K562 (cell line): ENCODE measurements around the gene SLC6A9. TPM values are rescaled to one million over a fixed set of nuclear protein-coding genes. Genes with fewer than 3 reads are reported as not detected.
A peak's percentile ranks its signal among the peaks of the same experiment; 100 is the strongest.

ENCODE experiments used
- ATAC-seq: fragments of 200-7000 bp; cut with Tn5 transposase; 3 replicates; pipeline ENCODE4 v1.9.1; 2020; ENCODE audit warnings: moderate library complexity
- BruUV-seq: library from RNA; stranded (reverse); fragments of 400-500 nt; replicated peaks from 2 replicates; lab custom pipeline; 2021; lab: Mats Ljungman, UMichigan
- CTCF ChIA-PET: fragments of 300-600 bp; formaldehyde crosslinking; extraction: SDS; loops from one replicate; lab custom pipeline; 2021; ENCODE audit warnings: low intra/inter-chr PET ratio; lab: Yijun Ruan, JAX
- POLR2A ChIA-PET: fragments of 300-600, 350-650 bp; sonication (Branson Sonifier 250); formaldehyde crosslinking; extraction: SDS; loops from one replicate; lab custom pipeline; 2021; ENCODE audit warnings: antibody characterized with exemption, inconsistent platforms; lab: Yijun Ruan, JAX
- DNase-seq, 4 experiments: peaks; one replicate each; pipeline versions ENCODE4 v3.0.0 to v3.0.0-alpha.2; 2011 to 2018; ENCODE audit warnings: low spot score in 3 of 4, mixed read lengths in 3 of 4; ENCODE audit errors: extremely low read depth in 1 of 4
- FAIRE-seq: peaks from 2 replicates; lab custom pipeline; 2011; peaks lifted over from hg19 to GRCh38; lab: Jason Lieb, UNC
- H2AFZ ChIP-seq: 2 replicates; pipeline ENCODE4 v1.6.0; 2011; ENCODE audit warnings: low read depth, low read length, control low read depth, inconsistent platforms
- H3K27ac ChIP-seq: fragments of 200-600 bp; 3 replicates; pipeline ENCODE4 v1.8.0; 2011; ENCODE audit warnings: low read depth, mild to moderate bottlenecking, control low read depth, inconsistent platforms, low read length, moderate library complexity, mixed read lengths; ENCODE audit errors: extremely low read depth
- H3K27me3 ChIP-seq, 2 experiments: fragments of 300-600 bp in 1 of 2; 2 replicates in 1 of 2; 3 replicates in 1 of 2; pipeline versions ENCODE4 v1.6.0 to v1.8.0; 2011; ENCODE audit warnings: inconsistent platforms in 2 of 2, low read length in 2 of 2, mild to moderate bottlenecking in 1 of 2, mixed read lengths in 1 of 2, moderate library complexity in 1 of 2; ENCODE audit not compliant: control insufficient read depth in 2 of 2, insufficient read depth in 2 of 2
- H3K36me3 ChIP-seq: fragments of 300-600 bp; 3 replicates; pipeline ENCODE4 v1.8.0; 2011; ENCODE audit warnings: mild to moderate bottlenecking, low read length, inconsistent platforms; ENCODE audit not compliant: control insufficient read depth, insufficient read depth
- H3K4me1 ChIP-seq, 2 experiments: fragments of 200-600 bp in 1 of 2; replicated peaks in 1 of 2; 2 replicates in 1 of 2; 3 replicates in 1 of 2; pipeline versions ENCODE4 v1.5.1 to v1.8.0; 2011; ENCODE audit warnings: inconsistent platforms in 2 of 2, low read length in 2 of 2, mild to moderate bottlenecking in 1 of 2, mixed read lengths in 1 of 2, moderate library complexity in 1 of 2; ENCODE audit not compliant: control insufficient read depth in 2 of 2, insufficient read depth in 2 of 2
- H3K4me2 ChIP-seq: 2 replicates; pipeline ENCODE4 v1.6.1; 2011; ENCODE audit warnings: low read length, control low read depth, inconsistent platforms, mixed read lengths; ENCODE audit not compliant: insufficient read depth
- H3K4me3 ChIP-seq: fragments of 200-600 bp; sonication (generic), shearing (Covaris generic); 2 replicates; pipeline ENCODE4 v1.5.1; 2016; ENCODE audit warnings: control low read depth, inconsistent platforms
- H3K79me2 ChIP-seq: fragments of 200-600 bp; 3 replicates; pipeline ENCODE4 v1.8.0; 2011; ENCODE audit warnings: low read length, inconsistent platforms; ENCODE audit not compliant: control insufficient read depth, insufficient read depth
- H3K9ac ChIP-seq, 2 experiments: 2 replicates each; pipeline versions ENCODE4 v1.6.0 to v1.6.1; 2011; ENCODE audit warnings: low read depth in 2 of 2, low read length in 2 of 2, control low read depth in 1 of 2, inconsistent platforms in 1 of 2, mild to moderate bottlenecking in 1 of 2, mixed read lengths in 1 of 2; ENCODE audit not compliant: insufficient read depth in 1 of 2
- H3K9me1 ChIP-seq: one replicate; pipeline ENCODE4 v1.6.0; 2011; ENCODE audit warnings: inconsistent platforms, mild to moderate bottlenecking, low read length, moderate library complexity; ENCODE audit not compliant: control insufficient read depth, insufficient read depth
- H3K9me3 ChIP-seq: replicated peaks from 2 replicates; pipeline ENCODE4 v1.5.1; 2011; ENCODE audit warnings: low read depth, low read length, inconsistent platforms; ENCODE audit not compliant: control insufficient read depth, insufficient read depth
- H4K20me1 ChIP-seq: replicated peaks from 2 replicates; pipeline ENCODE4 v1.6.1; 2011; ENCODE audit warnings: low read length, inconsistent platforms, mixed read lengths; ENCODE audit not compliant: control insufficient read depth, insufficient read depth
- ADNP ChIP-seq: fragments of 200-800 bp; sonication (Bioruptor generic); IDR thresholded peaks from 2 replicates; pipeline ENCODE4 v1.6.1; 2016; ENCODE audit warnings: missing genetic modification characterization, missing compliant biosample characterization
- ARHGAP35 ChIP-seq: fragments of 450-650 bp; IDR thresholded peaks from 2 replicates; pipeline ENCODE4 v1.6.1; 2018; ENCODE audit not compliant: partially characterized antibody
- BRD4 ChIP-seq: fragments of 200-600 bp; sonication (generic); IDR thresholded peaks from 2 replicates; pipeline ENCODE4 v1.6.1; 2017; ENCODE audit warnings: inconsistent platforms
- DNMT1 ChIP-seq: fragments of 450-650 bp; IDR thresholded peaks from 2 replicates; pipeline ENCODE4 v1.6.1; 2016; ENCODE audit warnings: antibody characterized with exemption, mild to moderate bottlenecking
- HMGN3 ChIP-seq: IDR thresholded peaks from 2 replicates; pipeline ENCODE4 v1.6.1; 2011; ENCODE audit warnings: borderline replicate concordance, low read depth, mild to moderate bottlenecking, mixed read lengths, low read length; ENCODE audit not compliant: insufficient read length; ENCODE audit errors: extremely low read depth
- IRF9 ChIP-seq: fragments of 450-650 bp; IDR thresholded peaks from 2 replicates; pipeline ENCODE4 v1.6.1; 2016; ENCODE audit warnings: missing biosample characterization, missing genetic modification characterization
- JUND ChIP-seq, 2 experiments: IDR thresholded peaks; 2 replicates in 1 of 2; 3 replicates in 1 of 2; pipeline ENCODE4 v1.6.1; 2011; ENCODE audit warnings: borderline replicate concordance in 2 of 2, low read depth in 2 of 2, low read length in 2 of 2, improper control_type of control experiment in 1 of 2, missing biosample characterization in 1 of 2, missing genetic modification characterization in 1 of 2, missing genetic modification reagents in 1 of 2
- KLF6 ChIP-seq: fragments of 250-450 bp; sonication (Bioruptor Pico); IDR thresholded peaks from 2 replicates; pipeline ENCODE4 v1.4.0; 2020; ENCODE audit warnings: mild to moderate bottlenecking, moderate library complexity, borderline replicate concordance
- RBM34 ChIP-seq: fragments of 200-400 bp; formaldehyde crosslinking; IDR thresholded peaks from 2 replicates; pipeline ENCODE4 v1.6.1; 2018; ENCODE audit warnings: low read length, borderline replicate concordance; ENCODE audit not compliant: insufficient read depth
- TEAD2 ChIP-seq: fragments of 450-650 bp; IDR thresholded peaks from 2 replicates; pipeline ENCODE4 v1.6.1; 2016; ENCODE audit warnings: missing genetic modification characterization, control low read depth, missing compliant biosample characterization
- XRCC5 ChIP-seq: fragments of 200-400 bp; formaldehyde crosslinking; IDR thresholded peaks from 2 replicates; pipeline ENCODE4 v1.6.1; 2017; ENCODE audit warnings: low read depth, mild to moderate bottlenecking, low read length
- ZBTB1 ChIP-seq: sonication (generic); formaldehyde crosslinking; IDR thresholded peaks from 2 replicates; pipeline ENCODE4 v1.8.1; 2023; ENCODE audit warnings: missing genetic modification reagents, low read depth, mild to moderate bottlenecking, borderline replicate concordance
- ZNF184 ChIP-seq: sonication (generic); formaldehyde crosslinking; IDR thresholded peaks from 2 replicates; pipeline ENCODE4 v1.5.0; 2020; ENCODE audit warnings: missing genetic modification reagents
- ZNF589 ChIP-seq: fragments of 200-800 bp; sonication (Bioruptor generic); IDR thresholded peaks from 2 replicates; pipeline ENCODE4 v1.6.1; 2016; ENCODE audit warnings: low read depth, missing genetic modification characterization, missing compliant biosample characterization
- ZSCAN29 ChIP-seq: fragments of 450-650 bp; IDR thresholded peaks from 2 replicates; pipeline ENCODE4 v1.6.1; 2017
- ZSCAN32 ChIP-seq: fragments of 450-650 bp; formaldehyde crosslinking; IDR thresholded peaks from 2 replicates; pipeline ENCODE4 v1.4.0; 2020; ENCODE audit warnings: mild to moderate bottlenecking, moderate library complexity
- WGBS: fragments of 100-300 bp; shearing (Covaris generic); methylation state at CpG from one replicate; pipeline ENCODE4 v1.1.6; 2016; ENCODE audit warnings: low coverage, mixed read lengths; ENCODE audit not compliant: insufficient coverage; ENCODE audit errors: missing lambda C conversion rate; 5-methylcytosine and 5-hydroxymethylcytosine counted together
- in situ Hi-C: fragments of 300-500 bp; cut with MboI; formaldehyde crosslinking; loops from 4 replicates; pipeline ENCODE4 v1.15.0; 2018; ENCODE audit warnings: inconsistent platforms, mixed read lengths
- intact Hi-C: fragments of 100-400 bp; cut with micrococcal nuclease; formaldehyde crosslinking; loops from 2 replicates; pipeline ENCODE4 v1.14.2; 2022
- polyA plus RNA-seq, 8 experiments: library from polyadenylated mRNA; depleted of rRNA in 4 of 8; stranded (reverse) in 5 of 8; unstranded in 3 of 8; fragments of >200 nt; fragmentation: Nextera tagmentation in 2 of 8; fragmentation: Illumina TruSeq in 1 of 8; extraction: Ambion mirVana in 2 of 8; extraction: Trizol in 1 of 8; gene quantifications; 2 replicates each; pipeline versions ENCODE4 v1.2.1 to v1.2.3, GENCODE V29; 2011 to 2014; ENCODE audit warnings: inconsistent platforms in 1 of 8, missing spikeins in 1 of 8
- total RNA-seq, 7 experiments: library from RNA; depleted of rRNA in 6 of 7; stranded (reverse); fragments of >200 nt in 6 of 7; fragmentation: Illumina TruSeq in 2 of 7; extraction: Trizol in 2 of 7; gene quantifications; 2 replicates each; pipeline versions ENCODE4 v1.2.1 to v1.2.3, GENCODE V29; 2011 to 2021; ENCODE audit warnings: low replicate concordance in 1 of 7

Gene SLC6A9
- total and polyA plus RNA-seq, 9 of the 15 experiments (the other 6 are each of a cell fraction or from before 2014, with no cell fraction given): 0.17 to 18.7 (median 2.9) TPM

GRCh38 chr1:44029260-44029910 is 1.9 kb downstream of the SLC6A9 start:
- Histone ChIP-seq H3K4me1 (peaks cover 37 to 54% of the 10 kb centered on the region in 2 experiments; a peak in 4 of 5 replicates), H3K9me1 (no peaks in the 10 kb centered on the region), H3K9me3 (no peaks in the 10 kb centered on the region), H3K9ac (peak overlapping the region; percentile 84 to 93), H3K36me3 (no peaks in the 10 kb centered on the region; the same call in 2 of the 3 replicates), H4K20me1 (peaks cover 5% of the 10 kb centered on the region; the same call in 1 of the 2 replicates), H3K4me3 (peak overlapping the region; percentile 82), H3K4me2 (peak overlapping the region; percentile 96), H3K79me2 (peaks cover 21% of the 10 kb centered on the region), H2AFZ (peak overlapping the region; percentile 98), H3K27ac (peak overlapping the region; percentile 84), H3K27me3 (no peaks in the 10 kb centered on the region)
- 37% methylated on average over 17 of the region's 17 CpGs for WGBS
- in situ Hi-C loops (no loop called here), intact Hi-C loops (no loop called here)
- FAIRE-seq (no peak), ATAC-seq (peak; percentile 7), DNase-seq (peak in 2 of 4 experiments; percentile 67 to 70)
- POLR2A ChIA-PET: interaction anchor here (0.7 to 4.9 kb wide), 9 partner anchors 9 to 459 kb away, joined by 3 to 29 read pairs (median 4); no protein-coding TSS in a partner anchor
- CTCF ChIA-PET: no interaction called here
- BruUV-seq: TSS peak; percentile 45
- TF ChIP-seq KLF6 (CRISPR knock-in tag) (no peak), XRCC5 (0 out of 2 replicates have a peak, but pooled peaks have one; percentile 18), DNMT1 (peak; percentile 57; the same call in 1 of the 2 replicates), BRD4 (no peak), ZBTB1 (no peak), JUND (IDR thresholded peaks at IDR 0.05; ENCODE audit: borderline replicate concordance, low read depth, low read length) (no peak), JUND (tag; IDR thresholded peaks at IDR 0.05; ENCODE audit: borderline replicate concordance, low read depth, low read length) (no peak), TEAD2 (no peak), IRF9 (tag) (no peak), ARHGAP35 (peak; percentile 40), ADNP (tag) (no peak), RBM34 (no peak), ZNF184 (CRISPR knock-in tag) (no peak), ZNF589 (CRISPR knock-in tag) (no peak), ZSCAN32 (no peak), ZSCAN29 (0 out of 2 replicates have a peak, but pooled peaks have one; percentile 33), HMGN3 (no peak)
